ENCODE measurements around the gene FGF5.

GRCh38 chr4:80324171-80324570 lies 57.7 kb downstream of the FGF5 start:
- TF ChIP-seq, protein P1, sequence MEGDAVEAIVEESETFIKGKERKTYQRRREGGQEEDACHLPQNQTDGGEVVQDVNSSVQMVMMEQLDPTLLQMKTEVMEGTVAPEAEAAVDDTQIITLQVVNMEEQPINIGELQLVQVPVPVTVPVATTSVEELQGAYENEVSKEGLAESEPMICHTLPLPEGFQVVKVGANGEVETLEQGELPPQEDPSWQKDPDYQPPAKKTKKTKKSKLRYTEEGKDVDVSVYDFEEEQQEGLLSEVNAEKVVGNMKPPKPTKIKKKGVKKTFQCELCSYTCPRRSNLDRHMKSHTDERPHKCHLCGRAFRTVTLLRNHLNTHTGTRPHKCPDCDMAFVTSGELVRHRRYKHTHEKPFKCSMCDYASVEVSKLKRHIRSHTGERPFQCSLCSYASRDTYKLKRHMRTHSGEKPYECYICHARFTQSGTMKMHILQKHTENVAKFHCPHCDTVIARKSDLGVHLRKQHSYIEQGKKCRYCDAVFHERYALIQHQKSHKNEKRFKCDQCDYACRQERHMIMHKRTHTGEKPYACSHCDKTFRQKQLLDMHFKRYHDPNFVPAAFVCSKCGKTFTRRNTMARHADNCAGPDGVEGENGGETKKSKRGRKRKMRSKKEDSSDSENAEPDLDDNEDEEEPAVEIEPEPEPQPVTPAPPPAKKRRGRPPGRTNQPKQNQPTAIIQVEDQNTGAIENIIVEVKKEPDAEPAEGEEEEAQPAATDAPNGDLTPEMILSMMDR (IDR thresholded peaks at IDR 0.05): no peak
- no peak for TF ChIP-seq POLR2A (IDR thresholded peaks at IDR 0.05)

Measured in body of pancreas (tissue), 4 donors.